Measurements from ENCODE around the gene EEFSEC. TPM values are rescaled to one million over a fixed set of nuclear protein-coding genes. Genes with fewer than 3 reads are reported as not detected.

The EEFSEC gene
- total and polyA plus RNA-seq, 2 experiments from 2014 or later = 10.1 to 16.2 TPM

DNA sequence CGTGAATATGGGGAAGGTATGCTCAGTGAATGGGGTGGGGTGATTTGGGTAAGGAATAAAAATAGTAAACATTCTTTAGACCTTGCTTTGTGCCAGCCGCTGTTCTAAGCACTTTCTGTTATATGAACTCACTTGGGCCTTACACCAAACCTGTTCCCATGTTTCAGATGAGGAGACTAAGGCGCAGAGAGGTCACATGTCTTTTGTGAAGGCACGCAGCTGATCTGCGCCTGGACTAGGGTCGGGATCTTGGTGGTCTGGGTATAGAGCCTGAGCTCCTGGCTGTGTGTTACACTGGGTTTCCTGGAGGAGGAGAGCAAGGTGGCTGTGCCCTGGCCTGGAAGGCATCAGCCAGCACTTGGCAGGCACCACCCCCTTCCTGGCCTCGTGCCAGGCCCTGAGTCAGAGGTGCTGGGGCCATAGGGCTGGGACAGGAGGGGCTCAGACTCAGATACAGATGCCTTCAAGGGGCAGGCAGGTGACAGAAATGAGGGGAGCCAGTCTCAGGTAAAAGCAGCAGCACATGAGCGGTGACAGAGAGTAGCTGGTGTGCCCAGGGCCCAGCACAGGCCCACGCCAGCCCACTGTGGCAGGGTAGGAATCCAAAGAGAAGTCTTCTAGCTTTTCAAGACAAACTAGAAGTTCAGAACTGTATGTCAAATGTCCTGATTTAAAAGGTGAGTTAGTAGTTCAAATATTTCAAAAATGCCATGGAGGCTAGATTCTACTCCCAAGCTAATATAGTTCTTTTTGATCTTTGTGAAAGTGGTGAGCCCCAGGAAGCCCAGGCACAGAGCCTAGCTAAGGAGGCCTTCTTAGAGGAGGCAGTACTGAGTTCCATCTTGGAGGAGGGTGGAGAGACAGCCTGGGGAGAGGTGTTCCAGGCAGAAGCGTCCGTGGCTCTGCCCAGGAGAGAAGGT, 230.3 kb downstream of the EEFSEC start:
- no peaks in the 10 kb centered on the region for H3K9me3 Mint-ChIP-seq

More for the DNA sequence above, 230.3 kb downstream of the EEFSEC start:
- H3K4me1 Mint-ChIP-seq = peaks cover 5% of the 10 kb centered on the region; the same call in 1 of the 3 replicates
- Histone ChIP-seq H4K20me1 (replicated peaks; ENCODE audit: insufficient read depth) (no peaks in the 10 kb centered on the region; the same call in none of the 2 replicates), H3K4me2 (no peak overlapping the region), H3K4me1 (ENCODE audit: insufficient read depth) (no peaks in the 10 kb centered on the region), H3K27ac (ENCODE audit: low read depth) (no peak overlapping the region), H3K79me2 (replicated peaks; ENCODE audit: insufficient read depth) (no peaks in the 10 kb centered on the region), H3K4me3 (no peak overlapping the region), H2AFZ (no peak overlapping the region), H3F3A (replicated peaks; ENCODE audit: low read depth) (no peaks in the 10 kb centered on the region), H3K9me2 (ENCODE audit: insufficient read depth) (no peaks in the 10 kb centered on the region), H3K36me3 (ENCODE audit: insufficient read depth) (no peaks in the 10 kb centered on the region), H3K27me3 (ENCODE audit: insufficient read depth) (no peaks in the 10 kb centered on the region)
- ATAC-seq (no peak), DNase-seq (ENCODE audit: low spot score) (no peak)
- no peaks in the 10 kb centered on the region for H3K36me3 Mint-ChIP-seq (ENCODE audit: low read depth)
- TF ChIP-seq, protein P1, sequence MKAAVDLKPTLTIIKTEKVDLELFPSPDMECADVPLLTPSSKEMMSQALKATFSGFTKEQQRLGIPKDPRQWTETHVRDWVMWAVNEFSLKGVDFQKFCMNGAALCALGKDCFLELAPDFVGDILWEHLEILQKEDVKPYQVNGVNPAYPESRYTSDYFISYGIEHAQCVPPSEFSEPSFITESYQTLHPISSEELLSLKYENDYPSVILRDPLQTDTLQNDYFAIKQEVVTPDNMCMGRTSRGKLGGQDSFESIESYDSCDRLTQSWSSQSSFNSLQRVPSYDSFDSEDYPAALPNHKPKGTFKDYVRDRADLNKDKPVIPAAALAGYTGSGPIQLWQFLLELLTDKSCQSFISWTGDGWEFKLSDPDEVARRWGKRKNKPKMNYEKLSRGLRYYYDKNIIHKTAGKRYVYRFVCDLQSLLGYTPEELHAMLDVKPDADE (IDR thresholded peaks at IDR 0.05) = no peak
- TF ChIP-seq, protein P2, sequence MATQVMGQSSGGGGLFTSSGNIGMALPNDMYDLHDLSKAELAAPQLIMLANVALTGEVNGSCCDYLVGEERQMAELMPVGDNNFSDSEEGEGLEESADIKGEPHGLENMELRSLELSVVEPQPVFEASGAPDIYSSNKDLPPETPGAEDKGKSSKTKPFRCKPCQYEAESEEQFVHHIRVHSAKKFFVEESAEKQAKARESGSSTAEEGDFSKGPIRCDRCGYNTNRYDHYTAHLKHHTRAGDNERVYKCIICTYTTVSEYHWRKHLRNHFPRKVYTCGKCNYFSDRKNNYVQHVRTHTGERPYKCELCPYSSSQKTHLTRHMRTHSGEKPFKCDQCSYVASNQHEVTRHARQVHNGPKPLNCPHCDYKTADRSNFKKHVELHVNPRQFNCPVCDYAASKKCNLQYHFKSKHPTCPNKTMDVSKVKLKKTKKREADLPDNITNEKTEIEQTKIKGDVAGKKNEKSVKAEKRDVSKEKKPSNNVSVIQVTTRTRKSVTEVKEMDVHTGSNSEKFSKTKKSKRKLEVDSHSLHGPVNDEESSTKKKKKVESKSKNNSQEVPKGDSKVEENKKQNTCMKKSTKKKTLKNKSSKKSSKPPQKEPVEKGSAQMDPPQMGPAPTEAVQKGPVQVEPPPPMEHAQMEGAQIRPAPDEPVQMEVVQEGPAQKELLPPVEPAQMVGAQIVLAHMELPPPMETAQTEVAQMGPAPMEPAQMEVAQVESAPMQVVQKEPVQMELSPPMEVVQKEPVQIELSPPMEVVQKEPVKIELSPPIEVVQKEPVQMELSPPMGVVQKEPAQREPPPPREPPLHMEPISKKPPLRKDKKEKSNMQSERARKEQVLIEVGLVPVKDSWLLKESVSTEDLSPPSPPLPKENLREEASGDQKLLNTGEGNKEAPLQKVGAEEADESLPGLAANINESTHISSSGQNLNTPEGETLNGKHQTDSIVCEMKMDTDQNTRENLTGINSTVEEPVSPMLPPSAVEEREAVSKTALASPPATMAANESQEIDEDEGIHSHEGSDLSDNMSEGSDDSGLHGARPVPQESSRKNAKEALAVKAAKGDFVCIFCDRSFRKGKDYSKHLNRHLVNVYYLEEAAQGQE (IDR thresholded peaks at IDR 0.05; ENCODE audit: unreplicated experiment) = no peak
- no peak for TF ChIP-seq STAT1 (IDR thresholded peaks at IDR 0.05; ENCODE audit: unreplicated experiment)
- no peak for TF ChIP-seq POLR2AphosphoS5 (IDR thresholded peaks at IDR 0.05; ENCODE audit: low read depth)
- TF ChIP-seq NANOG (IDR thresholded peaks at IDR 0.05; ENCODE audit: borderline replicate concordance) = no peak
- TF ChIP-seq ZNF114 (CRISPR knock-in tag; IDR thresholded peaks at IDR 0.05) = no peak
- TF ChIP-seq, protein P3, sequence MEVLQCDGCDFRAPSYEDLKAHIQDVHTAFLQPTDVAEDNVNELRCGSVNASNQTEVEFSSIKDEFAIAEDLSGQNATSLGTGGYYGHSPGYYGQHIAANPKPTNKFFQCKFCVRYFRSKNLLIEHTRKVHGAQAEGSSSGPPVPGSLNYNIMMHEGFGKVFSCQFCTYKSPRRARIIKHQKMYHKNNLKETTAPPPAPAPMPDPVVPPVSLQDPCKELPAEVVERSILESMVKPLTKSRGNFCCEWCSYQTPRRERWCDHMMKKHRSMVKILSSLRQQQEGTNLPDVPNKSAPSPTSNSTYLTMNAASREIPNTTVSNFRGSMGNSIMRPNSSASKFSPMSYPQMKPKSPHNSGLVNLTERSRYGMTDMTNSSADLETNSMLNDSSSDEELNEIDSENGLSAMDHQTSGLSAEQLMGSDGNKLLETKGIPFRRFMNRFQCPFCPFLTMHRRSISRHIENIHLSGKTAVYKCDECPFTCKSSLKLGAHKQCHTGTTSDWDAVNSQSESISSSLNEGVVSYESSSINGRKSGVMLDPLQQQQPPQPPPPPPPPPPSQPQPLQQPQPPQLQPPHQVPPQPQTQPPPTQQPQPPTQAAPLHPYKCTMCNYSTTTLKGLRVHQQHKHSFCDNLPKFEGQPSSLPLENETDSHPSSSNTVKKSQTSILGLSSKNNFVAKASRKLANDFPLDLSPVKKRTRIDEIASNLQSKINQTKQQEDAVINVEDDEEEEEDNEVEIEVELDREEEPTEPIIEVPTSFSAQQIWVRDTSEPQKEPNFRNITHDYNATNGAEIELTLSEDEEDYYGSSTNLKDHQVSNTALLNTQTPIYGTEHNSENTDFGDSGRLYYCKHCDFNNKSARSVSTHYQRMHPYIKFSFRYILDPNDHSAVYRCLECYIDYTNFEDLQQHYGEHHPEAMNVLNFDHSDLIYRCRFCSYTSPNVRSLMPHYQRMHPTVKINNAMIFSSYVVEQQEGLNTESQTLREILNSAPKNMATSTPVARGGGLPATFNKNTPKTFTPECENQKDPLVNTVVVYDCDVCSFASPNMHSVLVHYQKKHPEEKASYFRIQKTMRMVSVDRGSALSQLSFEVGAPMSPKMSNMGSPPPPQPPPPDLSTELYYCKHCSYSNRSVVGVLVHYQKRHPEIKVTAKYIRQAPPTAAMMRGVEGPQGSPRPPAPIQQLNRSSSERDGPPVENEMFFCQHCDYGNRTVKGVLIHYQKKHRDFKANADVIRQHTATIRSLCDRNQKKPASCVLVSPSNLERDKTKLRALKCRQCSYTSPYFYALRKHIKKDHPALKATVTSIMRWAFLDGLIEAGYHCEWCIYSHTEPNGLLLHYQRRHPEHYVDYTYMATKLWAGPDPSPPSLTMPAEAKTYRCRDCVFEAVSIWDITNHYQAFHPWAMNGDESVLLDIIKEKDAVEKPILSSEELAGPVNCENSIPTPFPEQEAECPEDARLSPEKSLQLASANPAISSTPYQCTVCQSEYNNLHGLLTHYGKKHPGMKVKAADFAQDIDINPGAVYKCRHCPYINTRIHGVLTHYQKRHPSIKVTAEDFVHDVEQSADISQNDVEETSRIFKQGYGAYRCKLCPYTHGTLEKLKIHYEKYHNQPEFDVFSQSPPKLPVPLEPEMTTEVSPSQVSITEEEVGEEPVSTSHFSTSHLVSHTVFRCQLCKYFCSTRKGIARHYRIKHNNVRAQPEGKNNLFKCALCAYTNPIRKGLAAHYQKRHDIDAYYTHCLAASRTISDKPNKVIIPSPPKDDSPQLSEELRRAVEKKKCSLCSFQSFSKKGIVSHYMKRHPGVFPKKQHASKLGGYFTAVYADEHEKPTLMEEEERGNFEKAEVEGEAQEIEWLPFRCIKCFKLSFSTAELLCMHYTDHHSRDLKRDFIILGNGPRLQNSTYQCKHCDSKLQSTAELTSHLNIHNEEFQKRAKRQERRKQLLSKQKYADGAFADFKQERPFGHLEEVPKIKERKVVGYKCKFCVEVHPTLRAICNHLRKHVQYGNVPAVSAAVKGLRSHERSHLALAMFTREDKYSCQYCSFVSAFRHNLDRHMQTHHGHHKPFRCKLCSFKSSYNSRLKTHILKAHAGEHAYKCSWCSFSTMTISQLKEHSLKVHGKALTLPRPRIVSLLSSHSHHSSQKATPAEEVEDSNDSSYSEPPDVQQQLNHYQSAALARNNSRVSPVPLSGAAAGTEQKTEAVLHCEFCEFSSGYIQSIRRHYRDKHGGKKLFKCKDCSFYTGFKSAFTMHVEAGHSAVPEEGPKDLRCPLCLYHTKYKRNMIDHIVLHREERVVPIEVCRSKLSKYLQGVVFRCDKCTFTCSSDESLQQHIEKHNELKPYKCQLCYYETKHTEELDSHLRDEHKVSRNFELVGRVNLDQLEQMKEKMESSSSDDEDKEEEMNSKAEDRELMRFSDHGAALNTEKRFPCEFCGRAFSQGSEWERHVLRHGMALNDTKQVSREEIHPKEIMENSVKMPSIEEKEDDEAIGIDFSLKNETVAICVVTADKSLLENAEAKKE (CRISPR knock-in tag; IDR thresholded peaks at IDR 0.05) = no peak
- TF ChIP-seq JUNB (IDR thresholded peaks at IDR 0.05; ENCODE audit: unreplicated experiment) = no peak
- H3K27ac Mint-ChIP-seq = no peak overlapping the region
- H3K4me3 Mint-ChIP-seq = no peak overlapping the region
- peaks cover 3% of the 10 kb centered on the region for H3K27me3 Mint-ChIP-seq (ENCODE audit: insufficient read depth, low read depth, poor library complexity)
